ENCODE data around the gene NEURL3.
A peak's percentile ranks its signal among the peaks of the same experiment; 100 is the strongest.

NEURL3 gene

GRCh38 chr2:96471772-96472171, 33.4 kb downstream of the NEURL3 start:
- Histone ChIP-seq H2BK15ac (ENCODE audit: low read length) (no peak overlapping the region), H3K4me1 (ENCODE audit: control insufficient read depth in 2 of 2, insufficient read depth in 1 of 2, low read depth in 1 of 2, low read length in 2 of 2) (no peaks in the 10 kb centered on the region), H3K14ac (ENCODE audit: low read length) (no peak overlapping the region), H3K4me2 (ENCODE audit: insufficient read depth, low read length, poor library complexity, severe bottlenecking) (no peak overlapping the region), H2AK5ac (ENCODE audit: low read depth, low read length) (no peak overlapping the region), H3K79me1 (ENCODE audit: low read depth, low read length) (no peaks in the 10 kb centered on the region), H2BK5ac (ENCODE audit: low read length) (no peak overlapping the region), H3K27ac (replicated peaks; ENCODE audit: low read length) (no peak overlapping the region), H2BK12ac (ENCODE audit: low read length) (no peak overlapping the region), H2AFZ (ENCODE audit: low read length) (no peak overlapping the region), H4K91ac (ENCODE audit: low read depth, low read length, poor library complexity) (no peak overlapping the region), H3K9ac (ENCODE audit: low read depth, low read length, poor library complexity) (no peak overlapping the region), H3K9me3 (replicated peaks in 1 of 2; ENCODE audit: control insufficient read depth in 2 of 2, insufficient read depth in 1 of 2, low read depth in 1 of 2, low read length in 2 of 2) (no peaks in the 10 kb centered on the region), H3K23ac (ENCODE audit: low read depth, low read length, poor library complexity) (no peak overlapping the region), H3K4me3 (ENCODE audit: low read length in 2 of 2) (no peak overlapping the region), H3K36me3 (replicated peaks in 1 of 2; ENCODE audit: control insufficient read depth in 2 of 2, insufficient read depth in 2 of 2, low read length in 2 of 2) (no peaks in the 10 kb centered on the region), H2BK120ac (ENCODE audit: low read depth, low read length) (no peak overlapping the region), H3K18ac (ENCODE audit: low read length) (no peak overlapping the region), H3K27me3 (ENCODE audit: control insufficient read depth in 3 of 3, insufficient read depth in 3 of 3, low read depth in 1 of 3, low read length in 3 of 3) (no peaks in the 10 kb centered on the region), H3K4ac (ENCODE audit: low read length) (no peak overlapping the region), H4K8ac (ENCODE audit: low read depth, low read length) (no peak overlapping the region)
- no peak for DNase-seq (ENCODE audit: low spot score)
- WGBS, 2 donors (ENCODE audit: extremely low coverage in 2 of 2, insufficient read length in 2 of 2, insufficient replicate concordance in 1 of 2) = no CpG with 5 or more reads among the region's 6 CpGs

- Histone ChIP-seq H2BK5ac (ENCODE audit: low read length) (no peak overlapping the region), H3K4ac (ENCODE audit: low read length) (no peak overlapping the region), H3K4me1 (ENCODE audit: control insufficient read depth in 2 of 2, insufficient read depth in 1 of 2, low read depth in 1 of 2, low read length in 2 of 2) (no peaks in the 10 kb centered on the region), H3K27me3 (ENCODE audit: control insufficient read depth in 3 of 3, insufficient read depth in 3 of 3, low read depth in 1 of 3, low read length in 3 of 3) (no peaks in the 10 kb centered on the region), H3K23ac (ENCODE audit: low read depth, low read length, poor library complexity) (no peak overlapping the region), H3K36me3 (replicated peaks in 1 of 2; ENCODE audit: control insufficient read depth in 2 of 2, insufficient read depth in 2 of 2, low read length in 2 of 2) (no peaks in the 10 kb centered on the region), H3K9ac (ENCODE audit: low read depth, low read length, poor library complexity) (no peak overlapping the region), H2AFZ (ENCODE audit: low read length) (peak overlapping the region; percentile 24), H4K91ac (ENCODE audit: low read depth, low read length, poor library complexity) (no peak overlapping the region), H3K14ac (ENCODE audit: low read length) (no peak overlapping the region), H4K8ac (ENCODE audit: low read depth, low read length) (peak overlapping the region; percentile 90), H2AK5ac (ENCODE audit: low read depth, low read length) (no peak overlapping the region), H2BK12ac (ENCODE audit: low read length) (no peak overlapping the region), H3K79me1 (ENCODE audit: low read depth, low read length) (no peaks in the 10 kb centered on the region), H3K4me3 (ENCODE audit: low read length in 2 of 2) (no peak overlapping the region), H3K9me3 (replicated peaks in 1 of 2; ENCODE audit: control insufficient read depth in 2 of 2, insufficient read depth in 1 of 2, low read depth in 1 of 2, low read length in 2 of 2) (no peaks in the 10 kb centered on the region), H2BK120ac (ENCODE audit: low read depth, low read length) (no peak overlapping the region), H3K27ac (replicated peaks; ENCODE audit: low read length) (no peak overlapping the region), H3K4me2 (ENCODE audit: insufficient read depth, low read length, poor library complexity, severe bottlenecking) (peak overlapping the region; percentile 23), H2BK15ac (ENCODE audit: low read length) (no peak overlapping the region), H3K18ac (ENCODE audit: low read length) (peak overlapping the region; percentile 84)
- DNase-seq (ENCODE audit: low spot score) = peak; percentile 17
- WGBS, 2 donors (ENCODE audit: extremely low coverage in 2 of 2, insufficient read length in 2 of 2, insufficient replicate concordance in 1 of 2) = no CpG with 5 or more reads among the region's 25 CpGs
Observed at GRCh38 chr2:96470636-96471035, 34.5 kb downstream of the NEURL3 start.

- Histone ChIP-seq H3K27ac (replicated peaks; ENCODE audit: low read length) (no peak overlapping the region), H2BK15ac (ENCODE audit: low read length) (no peak overlapping the region), H3K9ac (ENCODE audit: low read depth, low read length, poor library complexity) (no peak overlapping the region), H3K4me2 (ENCODE audit: insufficient read depth, low read length, poor library complexity, severe bottlenecking) (no peak overlapping the region), H3K23ac (ENCODE audit: low read depth, low read length, poor library complexity) (no peak overlapping the region), H2BK120ac (ENCODE audit: low read depth, low read length) (no peak overlapping the region), H3K4me3 (ENCODE audit: low read length in 2 of 2) (no peak overlapping the region), H3K27me3 (ENCODE audit: control insufficient read depth in 3 of 3, insufficient read depth in 3 of 3, low read depth in 1 of 3, low read length in 3 of 3) (no peaks in the 10 kb centered on the region), H3K18ac (ENCODE audit: low read length) (no peak overlapping the region), H2AK5ac (ENCODE audit: low read depth, low read length) (no peak overlapping the region), H3K14ac (ENCODE audit: low read length) (no peak overlapping the region), H2BK5ac (ENCODE audit: low read length) (no peak overlapping the region), H4K91ac (ENCODE audit: low read depth, low read length, poor library complexity) (no peak overlapping the region), H4K8ac (ENCODE audit: low read depth, low read length) (no peak overlapping the region), H2BK12ac (ENCODE audit: low read length) (no peak overlapping the region), H3K36me3 (replicated peaks in 1 of 2; ENCODE audit: control insufficient read depth in 2 of 2, insufficient read depth in 2 of 2, low read length in 2 of 2) (no peaks in the 10 kb centered on the region), H3K4me1 (ENCODE audit: control insufficient read depth in 2 of 2, insufficient read depth in 1 of 2, low read depth in 1 of 2, low read length in 2 of 2) (no peaks in the 10 kb centered on the region), H2AFZ (ENCODE audit: low read length) (peak overlapping the region; percentile 24), H3K4ac (ENCODE audit: low read length) (no peak overlapping the region), H3K79me1 (ENCODE audit: low read depth, low read length) (no peaks in the 10 kb centered on the region), H3K9me3 (replicated peaks in 1 of 2; ENCODE audit: control insufficient read depth in 2 of 2, insufficient read depth in 1 of 2, low read depth in 1 of 2, low read length in 2 of 2) (no peaks in the 10 kb centered on the region)
- WGBS, 2 donors (ENCODE audit: extremely low coverage in 2 of 2, insufficient read length in 2 of 2, insufficient replicate concordance in 1 of 2) = no CpG with 5 or more reads among the region's 8 CpGs
- DNase-seq (ENCODE audit: low spot score) = no peak
Observed at GRCh38 chr2:96470109-96470508, 35.0 kb downstream of the NEURL3 start.

GRCh38 chr2:96468904-96469303, 36.3 kb downstream of the NEURL3 start:
- H3K18ac ChIP-seq (ENCODE audit: low read length) = no peak overlapping the region
- H4K8ac ChIP-seq (ENCODE audit: low read depth, low read length) = no peak overlapping the region
- H3K79me1 ChIP-seq (ENCODE audit: low read depth, low read length) = no peaks in the 10 kb centered on the region
- H4K91ac ChIP-seq (ENCODE audit: low read depth, low read length, poor library complexity) = no peak overlapping the region
- WGBS, 2 donors (ENCODE audit: extremely low coverage in 2 of 2, insufficient read length in 2 of 2, insufficient replicate concordance in 1 of 2) = no CpG with 5 or more reads among the region's 6 CpGs
- H3K14ac ChIP-seq (ENCODE audit: low read length) = no peak overlapping the region
- H2BK15ac ChIP-seq (ENCODE audit: low read length) = no peak overlapping the region
- H3K4ac ChIP-seq (ENCODE audit: low read length) = no peak overlapping the region
- no peaks in the 10 kb centered on the region for H3K4me1 ChIP-seq (ENCODE audit: control insufficient read depth in 2 of 2, insufficient read depth in 1 of 2, low read depth in 1 of 2, low read length in 2 of 2)
- no peak overlapping the region for H2BK120ac ChIP-seq (ENCODE audit: low read depth, low read length)
- no peak overlapping the region for H3K4me2 ChIP-seq (ENCODE audit: insufficient read depth, low read length, poor library complexity, severe bottlenecking)
- no peak overlapping the region for H3K27ac ChIP-seq (replicated peaks; ENCODE audit: low read length)
- DNase-seq (ENCODE audit: low spot score) = no peak
- no peaks in the 10 kb centered on the region for H3K9me3 ChIP-seq (replicated peaks in 1 of 2; ENCODE audit: control insufficient read depth in 2 of 2, insufficient read depth in 1 of 2, low read depth in 1 of 2, low read length in 2 of 2)
- no peak overlapping the region for H2BK5ac ChIP-seq (ENCODE audit: low read length)
- no peaks in the 10 kb centered on the region for H3K36me3 ChIP-seq (replicated peaks in 1 of 2; ENCODE audit: control insufficient read depth in 2 of 2, insufficient read depth in 2 of 2, low read length in 2 of 2)
- no peak overlapping the region for H3K23ac ChIP-seq (ENCODE audit: low read depth, low read length, poor library complexity)
- peaks cover 0 to 4% (median 0%) of the 10 kb centered on the region in 3 experiments for H3K27me3 ChIP-seq (ENCODE audit: control insufficient read depth in 3 of 3, insufficient read depth in 3 of 3, low read depth in 1 of 3, low read length in 3 of 3)
- no peak overlapping the region for H2AFZ ChIP-seq (ENCODE audit: low read length)
- H2BK12ac ChIP-seq (ENCODE audit: low read length) = no peak overlapping the region
- H3K4me3 ChIP-seq (ENCODE audit: low read length in 2 of 2) = no peak overlapping the region
- H2AK5ac ChIP-seq (ENCODE audit: low read depth, low read length) = no peak overlapping the region
- H3K9ac ChIP-seq (ENCODE audit: low read depth, low read length, poor library complexity) = peak overlapping the region; percentile 51

All from neuronal stem cell (in vitro differentiated cells).